Activated gamma-delta T cell treated with Interleukin-2 at 50 U/mL for 16 hours (primary cell): ENCODE results near the gene PRR23B.

ENCODE experiments used
- DNase-seq: peaks from one replicate; pipeline ENCODE4 v3.0.0-alpha.2; 2020

PRR23B gene

GRCh38 chr3:138972941-138973340 is 47.8 kb downstream of the PRR23B start:
- DNase-seq = no peak

- DNase-seq = no peak
These were observed 48.9 kb downstream of the PRR23B start for GRCh38 chr3:138971766-138972320.
